ENCODE measurements around the gene RPS5. TPM values are rescaled to one million over a fixed set of nuclear protein-coding genes. Genes with fewer than 3 reads are reported as not detected.

Gene RPS5
- total RNA-seq, 1 donor from 2014 or later: 1,982 TPM

DNA sequence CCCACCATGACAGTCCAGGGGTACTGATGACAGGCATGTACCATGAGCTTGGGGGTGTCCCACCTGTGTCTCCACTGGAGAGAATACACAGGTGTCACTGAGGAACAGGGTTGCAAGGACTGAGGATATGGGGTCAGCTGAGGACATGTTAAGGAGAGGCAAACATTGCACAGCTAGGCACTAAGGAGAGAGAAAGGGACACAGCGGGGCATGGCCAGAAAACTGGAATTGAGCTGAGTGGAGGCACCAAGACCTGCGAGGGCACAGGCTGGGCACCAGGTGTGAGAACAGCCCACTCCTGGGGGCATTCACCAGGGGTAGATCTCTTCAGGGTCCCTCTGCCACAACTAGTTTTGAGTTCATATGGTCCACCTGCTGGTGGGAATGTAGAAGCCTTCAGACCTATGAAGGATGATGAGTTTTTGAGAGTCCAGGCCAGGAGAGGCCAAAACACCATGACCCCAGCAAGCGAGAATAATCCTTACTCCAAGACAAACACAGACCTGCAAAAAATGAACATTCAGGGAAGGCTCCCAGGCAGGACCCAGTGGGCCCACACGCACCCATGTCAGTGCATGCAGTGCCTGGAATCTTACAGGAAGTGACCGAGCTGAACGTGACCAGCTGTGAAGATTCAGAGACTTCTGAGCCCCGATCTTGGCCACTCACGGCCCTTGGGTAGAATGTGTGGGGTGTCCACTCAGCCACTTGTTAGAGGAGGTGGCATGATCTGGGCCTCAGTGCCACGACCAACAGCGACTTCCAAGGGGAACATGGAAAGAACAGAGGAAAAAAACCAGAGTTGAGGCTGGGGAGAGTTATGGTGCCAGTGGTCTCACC lies 20.0 kb downstream of the RPS5 start:
- CTCF ChIA-PET: interaction anchor here (1.2 to 1.3 kb wide), 2 partner anchors 44 to 62 kb away, joined by 3 read pairs; partner anchors contain the start of gene ZNF497
- Mint-ChIP-seq H3K4me3 (peak overlapping the region; percentile 95), H3K27me3 (no peaks in the 10 kb centered on the region), H3K27ac (peak overlapping the region; percentile 92), H3K4me1 (peaks cover 32% of the 10 kb centered on the region), H3K36me3 (ENCODE audit: low read depth) (peaks cover 5% of the 10 kb centered on the region), H3K9me3 (no peaks in the 10 kb centered on the region)
- ATAC-seq (ENCODE audit: low read depth): no peak
- intact Hi-C loops (cut with micrococcal nuclease): loop anchor here (10.0 kb wide), 1 partner anchor 312 kb away; the partner anchor contains the start of gene ZSCAN18
- POLR2A ChIA-PET: interaction anchor here (1.1 to 1.7 kb wide), 5 partner anchors 33 to 168 kb away, joined by 3 to 26 read pairs (median 4); partner anchors contain the start of genes ZNF132, ZNF324B and ZNF497
- no peak for DNase-seq
- TF ChIP-seq, protein P1, sequence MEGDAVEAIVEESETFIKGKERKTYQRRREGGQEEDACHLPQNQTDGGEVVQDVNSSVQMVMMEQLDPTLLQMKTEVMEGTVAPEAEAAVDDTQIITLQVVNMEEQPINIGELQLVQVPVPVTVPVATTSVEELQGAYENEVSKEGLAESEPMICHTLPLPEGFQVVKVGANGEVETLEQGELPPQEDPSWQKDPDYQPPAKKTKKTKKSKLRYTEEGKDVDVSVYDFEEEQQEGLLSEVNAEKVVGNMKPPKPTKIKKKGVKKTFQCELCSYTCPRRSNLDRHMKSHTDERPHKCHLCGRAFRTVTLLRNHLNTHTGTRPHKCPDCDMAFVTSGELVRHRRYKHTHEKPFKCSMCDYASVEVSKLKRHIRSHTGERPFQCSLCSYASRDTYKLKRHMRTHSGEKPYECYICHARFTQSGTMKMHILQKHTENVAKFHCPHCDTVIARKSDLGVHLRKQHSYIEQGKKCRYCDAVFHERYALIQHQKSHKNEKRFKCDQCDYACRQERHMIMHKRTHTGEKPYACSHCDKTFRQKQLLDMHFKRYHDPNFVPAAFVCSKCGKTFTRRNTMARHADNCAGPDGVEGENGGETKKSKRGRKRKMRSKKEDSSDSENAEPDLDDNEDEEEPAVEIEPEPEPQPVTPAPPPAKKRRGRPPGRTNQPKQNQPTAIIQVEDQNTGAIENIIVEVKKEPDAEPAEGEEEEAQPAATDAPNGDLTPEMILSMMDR (IDR thresholded peaks at IDR 0.05): no peak

DNA sequence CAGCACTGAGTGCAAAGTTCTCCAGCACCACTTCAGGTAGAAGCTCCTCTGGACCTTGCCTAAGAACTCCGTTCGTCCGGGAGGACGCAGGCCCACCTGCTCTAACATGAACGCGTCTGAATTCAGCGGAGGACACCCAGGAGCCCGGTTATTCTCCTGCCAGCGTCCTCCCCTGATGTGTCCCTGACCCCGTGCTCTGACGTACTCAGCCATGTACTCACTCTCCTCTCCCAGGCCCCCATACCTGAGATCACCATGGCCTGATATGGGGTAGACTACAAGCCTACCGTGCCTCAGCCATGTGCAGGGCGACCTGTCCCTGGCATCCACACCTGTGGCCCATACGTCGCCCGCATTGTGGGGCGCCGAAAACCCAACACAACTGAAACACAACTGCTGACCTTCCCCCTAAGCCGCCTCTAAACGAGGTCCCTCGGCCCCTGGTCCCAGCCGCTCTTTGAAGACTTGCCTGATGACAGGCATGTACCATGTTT lies 20.6 kb downstream of the RPS5 start:
- Mint-ChIP-seq H3K36me3 (ENCODE audit: low read depth) (peaks cover 8% of the 10 kb centered on the region), H3K4me1 (peaks cover 32% of the 10 kb centered on the region), H3K27me3 (no peaks in the 10 kb centered on the region), H3K9me3 (no peaks in the 10 kb centered on the region), H3K27ac (peak overlapping the region; percentile 92), H3K4me3 (peak overlapping the region; percentile 95)
- CTCF ChIA-PET: interaction anchor here (1.2 kb wide), 1 partner anchor 61 kb away, joined by 3 read pairs; no protein-coding TSS in a partner anchor
- DNase-seq (no peak), ATAC-seq (ENCODE audit: low read depth) (no peak)
- TF ChIP-seq, protein P1 (IDR thresholded peaks at IDR 0.05): no peak
- intact Hi-C loops (cut with micrococcal nuclease): loop anchor here (1.0 to 10.0 kb wide), 13 partner anchors 20 to 313 kb away; partner anchors contain the start of genes ERVK3-1, MZF1, RPS5 and ZBTB45
- POLR2A ChIA-PET: interaction anchor here (1.1 to 2.1 kb wide), 7 partner anchors 32 to 225 kb away, joined by 4 to 26 read pairs (median 6); partner anchors contain the start of genes ZBTB45, ZNF132, ZNF274 and ZNF324B

DNA sequence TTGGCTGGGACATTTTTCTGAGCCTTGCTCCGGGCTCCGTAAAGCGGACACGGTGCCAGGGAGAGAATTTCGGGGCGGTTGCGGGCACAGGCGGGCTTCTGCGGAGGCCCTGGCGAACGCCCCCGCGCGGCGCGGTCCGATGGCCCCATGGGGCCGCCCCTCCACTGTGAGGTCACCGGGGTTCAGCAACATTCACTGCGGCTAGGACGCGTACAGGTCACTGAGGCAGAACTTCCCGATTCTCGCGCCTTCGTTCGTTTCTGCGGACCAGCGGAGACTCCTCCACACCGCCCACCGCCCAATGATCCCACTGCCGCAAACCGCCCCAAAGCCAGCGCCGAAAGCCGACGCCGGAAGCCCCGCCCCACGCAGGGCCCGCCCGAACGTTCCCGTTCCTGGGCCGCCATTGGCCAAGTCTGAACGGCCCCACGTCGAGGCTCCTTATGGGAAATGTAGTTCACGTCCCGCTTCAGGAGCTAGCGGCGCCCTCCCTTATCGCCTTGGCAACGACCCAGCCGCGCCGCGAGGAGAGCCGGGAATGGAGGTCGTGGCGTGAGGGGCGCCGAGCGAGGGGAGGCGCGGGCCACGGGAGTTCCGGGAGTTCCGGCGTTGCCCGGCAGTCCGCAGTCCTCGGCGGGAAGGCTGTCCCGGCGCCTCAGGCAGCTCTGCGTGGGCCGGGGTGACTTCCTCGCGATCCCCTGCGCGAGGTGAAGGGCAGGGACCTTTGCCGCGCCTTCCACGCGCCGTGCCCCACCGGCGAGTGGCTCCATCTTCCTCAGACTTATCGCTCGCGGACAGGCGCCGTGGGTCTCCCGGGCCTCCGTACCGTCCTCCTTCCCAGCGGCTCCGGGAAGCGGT lies 21.3 kb downstream of the RPS5 start, which contains the start of gene ZNF584:
Gene ZNF584 (plus strand): TSS at position 498 of the 858 bp plus-strand sequence. CDS start 499 bp downstream, outside the sequence.
- ChIA-PET CTCF (interaction anchor here (1.2 kb wide), 1 partner anchor 60 kb away, joined by 3 read pairs; no protein-coding TSS in a partner anchor), POLR2A (interaction anchor here (0.6 to 2.1 kb wide), 17 partner anchors 22 to 1019 kb away, joined by 3 to 26 read pairs (median 4); partner anchors contain the start of genes CHMP2A, RPS5, TRIM28 and ZBTB45)
- ATAC-seq (ENCODE audit: low read depth) (peak; percentile 95), DNase-seq (peak; percentile 93)
- TF ChIP-seq, protein P1 (IDR thresholded peaks at IDR 0.05): no peak
- Mint-ChIP-seq H3K4me3 (peak within 1 kb of the TSS; percentile 95), H3K4me1 (peaks cover 32% of the 10 kb centered on the region), H3K27me3 (no peaks in the 10 kb centered on the region), H3K9me3 (no peaks in the 10 kb centered on the region), H3K27ac (peak within 1 kb of the TSS; percentile 92), H3K36me3 (ENCODE audit: low read depth) (peaks cover 10% of the 10 kb centered on the region)
- intact Hi-C loops (cut with micrococcal nuclease): loop anchor here (1.0 to 10.0 kb wide), 13 partner anchors 21 to 314 kb away; partner anchors contain the start of genes ERVK3-1, MZF1, RPS5 and ZBTB45

DNA sequence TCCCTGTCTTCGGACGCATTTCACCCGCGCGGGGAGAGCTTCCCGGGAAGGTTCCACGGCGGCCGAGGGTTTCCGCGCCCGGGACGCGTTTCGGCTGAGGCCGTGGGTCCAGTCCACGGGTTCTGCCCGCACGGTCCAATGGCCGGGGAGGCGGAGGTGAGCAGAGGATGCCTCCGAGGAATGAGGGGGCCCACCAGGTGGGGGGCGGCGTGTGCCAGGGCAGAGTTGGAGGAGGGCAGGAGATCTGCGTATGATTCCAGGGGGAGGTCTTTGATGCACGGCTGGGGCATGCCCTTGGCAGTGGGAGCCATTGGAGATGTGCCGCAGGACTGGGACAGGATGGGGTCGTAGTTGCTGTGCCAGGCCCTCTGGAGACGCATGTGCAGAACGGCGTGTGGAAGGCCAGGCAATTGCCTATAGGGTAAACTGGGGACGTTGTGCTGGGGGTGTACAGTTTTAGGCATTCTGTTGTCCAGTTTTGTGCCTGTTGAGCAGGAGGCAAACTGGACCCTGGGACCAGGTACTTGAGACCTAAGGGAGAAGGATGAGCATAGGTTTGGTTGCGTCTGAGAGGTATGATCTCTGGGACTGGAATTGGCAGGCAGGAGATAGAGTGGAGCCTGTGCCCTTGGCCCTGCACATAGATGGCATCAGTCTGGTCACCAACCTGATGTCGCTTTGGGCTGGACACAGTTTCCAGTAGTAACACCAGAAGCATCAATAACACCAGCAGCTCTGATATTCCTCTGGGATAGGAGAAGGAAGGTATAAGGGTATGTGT lies 22.1 kb downstream of the RPS5 start:
- CTCF ChIA-PET: no interaction called here
- Mint-ChIP-seq H3K9me3 (no peaks in the 10 kb centered on the region), H3K4me3 (peak overlapping the region; percentile 95), H3K27me3 (no peaks in the 10 kb centered on the region), H3K4me1 (peaks cover 32% of the 10 kb centered on the region), H3K27ac (peak overlapping the region; percentile 50), H3K36me3 (ENCODE audit: low read depth) (peaks cover 10% of the 10 kb centered on the region)
- DNase-seq (no peak), ATAC-seq (ENCODE audit: low read depth) (no peak)
- intact Hi-C loops (cut with micrococcal nuclease): loop anchor here (10.0 kb wide), 1 partner anchor 314 kb away; the partner anchor contains the start of gene ZSCAN18
- TF ChIP-seq, protein P1 (IDR thresholded peaks at IDR 0.05): no peak
- POLR2A ChIA-PET: interaction anchor here (0.6 to 2.1 kb wide), 18 partner anchors 22 to 1020 kb away, joined by 3 to 26 read pairs (median 4); partner anchors contain the start of genes CHMP2A, RPS5, TRIM28 and ZBTB45

All from activated B cell treated with CpG ODN at 0.5 μM for 24 hours (primary cell).